Esophagus muscularis mucosa (tissue), 4 donors: Measurements from ENCODE around the gene PPP1R12B. TPM values are rescaled to one million over a fixed set of nuclear protein-coding genes. Genes with fewer than 3 reads are reported as not detected.
A peak's percentile ranks its signal among the peaks of the same experiment; 100 is the strongest.
"Not testable (repeated sequence)": the region's sequence is repeated elsewhere in the genome, so short reads cannot be mapped to it uniquely, and the experiment has no call there.

Experiments
- DNase-seq: peaks from one replicate; pipeline ENCODE4 v3.0.0-alpha.2; 2017; ENCODE audit errors: extremely low spot score
- H3K27ac ChIP-seq, 4 donors: fragments of 200-600 bp; sonication (generic); replicated peaks in 1 of 4; 1 replicate in 3 of 4; 2 replicates in 1 of 4; pipeline ENCODE4 v1.5.1; 2016 to 2019; ENCODE audit warnings: mild to moderate bottlenecking in 1 of 4
- H3K27me3 ChIP-seq, 4 donors: fragments of 200-600 bp; sonication (generic); one replicate each; pipeline versions ENCODE4 v1.5.1 to v1.6.0; 2016 to 2019
- H3K36me3 ChIP-seq, 4 donors: fragments of 200-600 bp; sonication (generic); one replicate each; pipeline ENCODE4 v1.5.1; 2016 to 2019
- H3K4me1 ChIP-seq, 4 donors: fragments of 200-600 bp; sonication (generic); one replicate each; pipeline ENCODE4 v1.5.1; 2016 to 2019
- H3K4me3 ChIP-seq, 4 donors: fragments of 200-600 bp; sonication (generic); 1 replicate in 2 of 4; 2 replicates in 2 of 4; pipeline ENCODE4 v1.5.1; 2016 to 2019; ENCODE audit warnings: mild to moderate bottlenecking in 4 of 4, moderate library complexity in 1 of 4
- H3K9me3 ChIP-seq, 4 donors: fragments of 200-600 bp; sonication (generic); 1 replicate in 3 of 4; 2 replicates in 1 of 4; pipeline ENCODE4 v1.5.1; 2016 to 2019
- CTCF ChIP-seq, 3 experiments: fragments of 200-600 bp in 2 of 3; fragments of 450-650 bp in 1 of 3; sonication (generic) in 2 of 3; IDR thresholded peaks; one replicate each; pipeline ENCODE4 v1.5.1; 2017 to 2019; ENCODE audit warnings: antibody characterized with exemption in 3 of 3, mild to moderate bottlenecking in 2 of 3, moderate library complexity in 1 of 3
- EP300 ChIP-seq: sonication (generic); formaldehyde crosslinking; IDR thresholded peaks from one replicate; pipeline ENCODE4 v1.6.1; 2017; ENCODE audit warnings: antibody characterized with exemption
- POLR2A ChIP-seq: fragments of 450-650 bp; IDR thresholded peaks from one replicate; pipeline ENCODE4 v1.6.1; 2017; ENCODE audit warnings: antibody characterized with exemption, moderate library complexity, mild to moderate bottlenecking, low read depth
- POLR2AphosphoS5 ChIP-seq, 2 donors: sonication (generic); formaldehyde crosslinking; IDR thresholded peaks; one replicate each; pipeline ENCODE4 v1.6.1; 2017; ENCODE audit warnings: antibody characterized with exemption in 2 of 2
- WGBS: methylation state at CpG from one replicate; pipeline ENCODE4 v1.1.5; 2018; 5-methylcytosine and 5-hydroxymethylcytosine counted together
- intact Hi-C: fragments of 100-400 bp; cut with DNase I; formaldehyde crosslinking; loops from one replicate; pipeline ENCODE4 v1.15.1; 2023
- total RNA-seq, 4 donors: library from RNA; depleted of rRNA; stranded (reverse); fragments of >200 nt; gene quantifications; one replicate each; pipeline versions ENCODE4 v1.1.0 to v1.2.1, GENCODE V29; 2016

Gene PPP1R12B
- total RNA-seq, 4 donors from 2014 or later: 692 to 1,262 (median 949) TPM

DNA sequence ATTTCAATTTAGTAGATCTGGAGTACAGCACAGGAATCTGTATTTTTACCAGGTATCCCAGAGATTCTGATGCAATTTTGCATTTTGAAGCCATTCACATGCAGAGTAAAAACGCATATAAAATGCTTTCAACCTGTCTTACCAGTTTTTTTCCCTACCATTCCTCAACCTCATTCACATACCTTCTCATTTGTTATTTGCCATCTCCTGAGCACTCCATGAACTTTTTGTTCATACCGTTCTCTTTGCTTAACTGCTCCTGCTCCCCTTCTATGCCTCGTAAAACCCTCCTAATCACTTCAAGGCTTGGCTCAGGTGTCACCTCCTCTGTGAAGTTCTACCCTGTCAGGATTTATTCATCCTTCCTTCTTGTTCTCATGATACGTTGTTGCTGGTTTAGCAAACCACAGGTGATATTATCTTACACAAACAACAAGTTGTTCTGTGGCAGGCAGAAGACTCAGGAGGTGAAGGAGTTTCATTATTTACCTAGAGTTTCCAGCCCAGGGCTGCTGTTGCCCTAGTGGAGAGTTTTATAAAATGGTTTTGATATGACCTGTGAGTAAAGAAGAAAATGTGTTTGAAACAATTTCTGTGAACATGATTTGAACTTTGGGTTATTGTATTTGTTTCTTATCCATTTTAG is 31.5 kb downstream of the PPP1R12B start:
- H3K9me3 ChIP-seq, DNase-seq, H3K36me3 ChIP-seq, H3K27ac ChIP-seq, intact Hi-C loops, H3K4me3 ChIP-seq, H3K27me3 ChIP-seq: not testable (repeated sequence)
- H3K4me1 ChIP-seq: peaks cover 0 to 12% (median 6%) of the 10 kb centered on the region in 4 donors
- TF ChIP-seq CTCF (IDR thresholded peaks at IDR 0.05): peak in 1 of 3 experiments; percentile 2
- 71% methylated on average over 4 of the region's 4 CpGs for WGBS

DNA sequence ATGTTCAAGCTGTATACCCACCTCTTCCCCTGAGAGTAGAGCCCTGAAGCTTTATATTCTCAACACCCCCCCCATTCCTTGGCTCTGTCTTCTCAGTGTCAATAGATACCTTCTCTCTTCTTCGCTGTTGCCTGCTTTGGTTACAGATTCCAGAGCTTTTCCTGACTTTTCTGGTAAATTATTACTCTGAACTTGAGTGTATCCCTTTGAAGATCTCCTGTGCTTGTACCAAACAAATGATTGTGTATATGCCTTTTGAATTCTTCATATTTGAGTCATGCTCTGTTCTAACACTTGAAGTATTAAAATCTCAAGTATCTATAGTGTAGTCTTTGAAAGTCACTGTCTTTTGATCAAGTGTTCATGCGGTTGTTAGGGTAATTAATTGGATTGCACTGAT is 32.0 kb downstream of the PPP1R12B start:
- H3K4me3 ChIP-seq, H3K27ac ChIP-seq, H3K27me3 ChIP-seq, DNase-seq, intact Hi-C loops, H3K9me3 ChIP-seq, H3K36me3 ChIP-seq: not testable (repeated sequence)
- peaks cover 0 to 12% (median 6%) of the 10 kb centered on the region in 4 donors for H3K4me1 ChIP-seq
- WGBS: 61% methylated on average over 2 of the region's 2 CpGs

- intact Hi-C loops, H3K4me3 ChIP-seq, H3K27me3 ChIP-seq, DNase-seq, H3K9me3 ChIP-seq, H3K27ac ChIP-seq, H3K36me3 ChIP-seq: not testable (repeated sequence)
- peaks cover 0 to 12% (median 6%) of the 10 kb centered on the region in 4 donors for H3K4me1 ChIP-seq
- 80% methylated on average over 4 of the region's 4 CpGs for WGBS
Measured at GRCh38 chr1:202381867-202382266, 33.4 kb downstream of the PPP1R12B start.

GRCh38 chr1:202395831-202396230 is 47.3 kb downstream of the PPP1R12B start:
- H3K4me3 ChIP-seq, DNase-seq, H3K27me3 ChIP-seq, H3K27ac ChIP-seq, H3K36me3 ChIP-seq, intact Hi-C loops, H3K9me3 ChIP-seq: not testable (repeated sequence)
- H3K4me1 ChIP-seq: peaks cover 11 to 31% (median 24%) of the 10 kb centered on the region in 4 donors
- 63% methylated on average over 3 of the region's 3 CpGs for WGBS

DNA sequence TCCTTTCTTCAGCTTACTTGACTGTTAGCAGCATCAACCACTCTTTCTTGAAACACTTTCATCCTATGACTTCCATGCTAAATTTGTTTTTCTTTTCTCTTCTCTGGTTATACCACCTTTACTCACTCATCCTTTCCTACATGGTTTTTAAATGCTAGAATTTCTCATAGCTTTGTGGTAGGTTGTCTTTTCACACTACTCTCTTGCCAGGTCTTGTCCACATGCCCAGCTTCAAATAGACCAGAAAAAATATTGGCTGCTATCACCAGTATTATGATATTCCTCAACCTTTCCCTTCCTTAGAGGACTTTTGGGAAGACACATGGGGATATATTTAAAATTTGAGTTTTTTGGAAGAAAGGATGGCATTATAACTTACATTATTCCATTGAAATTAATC is 48.8 kb downstream of the PPP1R12B start:
- Histone ChIP-seq H3K9me3 (no peaks in the 10 kb centered on the region), H3K27ac (no peak overlapping the region), H3K4me1 (peaks cover 11 to 41% (median 27%) of the 10 kb centered on the region in 4 donors), H3K4me3 (no peak overlapping the region), H3K36me3 (no peaks in the 10 kb centered on the region), H3K27me3 (no peaks in the 10 kb centered on the region)
- no peak for DNase-seq
- TF ChIP-seq POLR2A: no peak
- no peak for TF ChIP-seq CTCF (IDR thresholded peaks at IDR 0.05)
- TF ChIP-seq EP300: no peak
- TF ChIP-seq POLR2AphosphoS5 (IDR thresholded peaks at IDR 0.05): no peak
- intact Hi-C loops: no loop called here

DNA sequence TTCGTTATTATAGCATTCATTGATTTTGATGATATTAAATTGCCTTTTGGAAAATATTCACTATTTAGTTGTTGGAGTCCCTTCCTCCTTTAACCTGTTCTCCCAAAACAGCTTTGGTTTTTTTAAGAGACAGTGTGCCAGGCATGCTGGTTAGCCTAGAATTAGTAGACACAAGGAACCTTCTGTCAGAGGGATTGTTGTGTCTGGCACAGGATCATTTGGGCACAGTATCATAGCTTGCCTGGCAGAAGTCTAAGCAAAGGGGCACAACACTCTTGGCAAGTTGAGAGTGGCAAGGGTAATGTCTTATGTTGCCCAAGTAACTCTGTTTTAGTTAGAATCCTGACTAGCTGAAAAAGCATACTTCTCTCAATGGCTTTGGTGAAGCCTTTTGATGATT is 49.9 kb downstream of the PPP1R12B start:
- H3K4me1 ChIP-seq: peaks cover 14 to 49% (median 27%) of the 10 kb centered on the region in 4 donors
- H3K9me3 ChIP-seq, H3K36me3 ChIP-seq, H3K27ac ChIP-seq, intact Hi-C loops, H3K27me3 ChIP-seq, H3K4me3 ChIP-seq, DNase-seq: not testable (repeated sequence)
- 96% methylated on average over 1 of the region's 1 CpG for WGBS

DNA sequence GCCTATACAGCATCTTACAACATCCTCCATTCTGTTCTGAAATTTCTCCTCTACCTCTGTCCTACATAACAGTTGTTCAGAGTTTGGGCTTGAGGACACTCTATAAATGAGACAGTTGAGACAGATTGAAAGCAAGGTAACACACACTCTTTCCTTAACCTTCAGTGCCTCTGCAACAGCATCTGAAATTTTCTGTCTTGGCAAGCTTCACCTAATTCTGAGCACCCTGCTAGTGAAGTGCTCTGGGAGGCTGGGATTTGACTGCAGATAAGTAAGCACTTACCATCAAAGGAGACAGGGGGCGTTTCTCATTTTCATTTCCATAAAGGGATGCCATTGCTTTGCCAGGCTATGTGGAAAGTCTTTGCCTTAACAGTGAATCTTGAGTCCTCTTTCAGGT is 53.3 kb downstream of the PPP1R12B start:
- 50% methylated on average over 1 of the region's 1 CpG for WGBS
- intact Hi-C loops: not testable (repeated sequence)

GRCh38 chr1:202403381-202403780 is 54.9 kb downstream of the PPP1R12B start:
- 94% methylated on average over 2 of the region's 2 CpGs for WGBS
- H3K27ac ChIP-seq, H3K36me3 ChIP-seq, DNase-seq, H3K9me3 ChIP-seq, intact Hi-C loops, H3K4me3 ChIP-seq, H3K27me3 ChIP-seq: not testable (repeated sequence)
- peaks cover 20 to 45% (median 26%) of the 10 kb centered on the region in 4 donors for H3K4me1 ChIP-seq

More for the DNA sequence above, 53.3 kb downstream of the PPP1R12B start:
- H3K4me3 ChIP-seq, DNase-seq, H3K9me3 ChIP-seq, H3K27ac ChIP-seq, H3K36me3 ChIP-seq, H3K27me3 ChIP-seq: not testable (repeated sequence)
- peaks cover 19 to 51% (median 32%) of the 10 kb centered on the region in 4 donors for H3K4me1 ChIP-seq
